HepG2 (cell line): ENCODE data around the gene HTD2. TPM values are rescaled to one million over a fixed set of nuclear protein-coding genes. Genes with fewer than 3 reads are reported as not detected.

Experiments
- ATAC-seq: fragments of 200-7000 bp; cut with Tn5 transposase; 3 replicates; pipeline ENCODE4 v1.9.1; 2020; ENCODE audit warnings: mild to moderate bottlenecking, moderate library complexity
- BruUV-seq: library from RNA; stranded (reverse); fragments of 400-500 nt; replicated peaks from 2 replicates; lab custom pipeline; 2021; lab: Mats Ljungman, UMichigan
- CTCF ChIA-PET: fragments of 300-600 bp; formaldehyde crosslinking; extraction: SDS; loops from one replicate; lab custom pipeline; 2021; ENCODE audit warnings: low total read pairs, inconsistent platforms, low intra/inter-chr PET ratio; lab: Yijun Ruan, JAX
- POLR2A ChIA-PET: fragments of 350-600 bp; sonication (Branson Sonifier 250); formaldehyde crosslinking; loops from one replicate; lab custom pipeline; 2020; ENCODE audit warnings: antibody characterized with exemption, inconsistent platforms; lab: Yijun Ruan, JAX
- DNase-seq: peaks from one replicate; pipeline ENCODE4 v3.0.0-alpha.2; 2015; ENCODE audit warnings: low spot score
- FAIRE-seq: peaks from 3 replicates; lab custom pipeline; 2011; peaks lifted over from hg19 to GRCh38; lab: Jason Lieb, UNC
- H2AFZ ChIP-seq: one replicate; pipeline ENCODE4 v1.6.1; 2011; ENCODE audit warnings: low read length, inconsistent platforms
- H3K27ac ChIP-seq: fragments of 300-600 bp; 3 replicates; pipeline ENCODE4 v1.8.0; 2011; ENCODE audit warnings: mixed run types, mild to moderate bottlenecking, mixed read lengths, low read length, inconsistent platforms; ENCODE audit not compliant: insufficient read depth; ENCODE audit errors: extremely low read length
- H3K27me3 ChIP-seq, 2 experiments: fragments of 200-600 bp in 1 of 2; 2 replicates in 1 of 2; 3 replicates in 1 of 2; pipeline versions ENCODE4 v1.6.0 to v1.8.0; 2011; ENCODE audit warnings: low read length in 2 of 2, mild to moderate bottlenecking in 2 of 2, moderate library complexity in 2 of 2, inconsistent platforms in 1 of 2; ENCODE audit not compliant: insufficient read depth in 2 of 2, control insufficient read depth in 1 of 2
- H3K36me3 ChIP-seq, 2 experiments: fragments of 200-600 bp in 1 of 2; replicated peaks in 1 of 2; 2 replicates in 1 of 2; 3 replicates in 1 of 2; pipeline versions ENCODE4 v1.5.1 to v1.8.0; 2011; ENCODE audit warnings: low read length in 2 of 2, inconsistent platforms in 1 of 2; ENCODE audit not compliant: insufficient read depth in 2 of 2, control insufficient read depth in 1 of 2
- H3K4me1 ChIP-seq: 2 replicates; pipeline ENCODE4 v1.5.1; 2012; ENCODE audit warnings: low read length, inconsistent platforms; ENCODE audit not compliant: insufficient read depth
- H3K4me2 ChIP-seq: 2 replicates; pipeline ENCODE4 v1.6.0; 2011; ENCODE audit warnings: low read depth, low read length, inconsistent platforms
- H3K4me3 ChIP-seq, 3 experiments: fragments of 200-600 bp in 1 of 3; sonication (generic), shearing (Covaris generic) in 1 of 3; replicated peaks in 1 of 3; 2 replicates each; pipeline ENCODE4 v1.5.1; 2011 to 2016; ENCODE audit warnings: low read length in 3 of 3, inconsistent platforms in 2 of 3, low read depth in 2 of 3, mild to moderate bottlenecking in 2 of 3, control low read depth in 1 of 3, mixed read lengths in 1 of 3; ENCODE audit not compliant: insufficient read depth in 1 of 3
- H3K79me2 ChIP-seq: one replicate; pipeline ENCODE4 v1.6.1; 2011; ENCODE audit warnings: low read length, inconsistent platforms; ENCODE audit not compliant: insufficient read depth
- H3K9ac ChIP-seq: 2 replicates; pipeline ENCODE4 v1.6.0; 2011; ENCODE audit warnings: mild to moderate bottlenecking, low read depth, low read length, inconsistent platforms; ENCODE audit not compliant: insufficient read depth
- H3K9me3 ChIP-seq: 2 replicates; pipeline ENCODE4 v1.5.1; 2012; ENCODE audit warnings: mild to moderate bottlenecking, low read length
- H4K20me1 ChIP-seq: 2 replicates; pipeline ENCODE4 v1.6.0; 2011; ENCODE audit warnings: inconsistent platforms, mild to moderate bottlenecking, low read length, moderate library complexity; ENCODE audit not compliant: insufficient read depth
- CREB1 ChIP-seq, 2 experiments: fragments of 450-650 bp in 1 of 2; IDR thresholded peaks; 2 replicates each; pipeline ENCODE4 v1.6.1; 2016 to 2017; ENCODE audit warnings: control low read depth in 1 of 2, mild to moderate bottlenecking in 1 of 2, missing compliant biosample characterization in 1 of 2, missing genetic modification characterization in 1 of 2
- DR1 ChIP-seq: sonication (generic); formaldehyde crosslinking; IDR thresholded peaks from 2 replicates; pipeline ENCODE4 v1.8.0; 2021; ENCODE audit warnings: mild to moderate bottlenecking, missing genetic modification reagents, inconsistent platforms
- HNF4A ChIP-seq: sonication (generic); formaldehyde crosslinking; IDR thresholded peaks from 2 replicates; pipeline ENCODE4 v1.4.0; 2020; ENCODE audit warnings: missing genetic modification reagents
- NFYB ChIP-seq: sonication (generic); formaldehyde crosslinking; IDR thresholded peaks from 2 replicates; pipeline ENCODE4 v1.4.0; 2020; ENCODE audit warnings: missing genetic modification reagents
- PRMT3 ChIP-seq: sonication (generic); formaldehyde crosslinking; IDR thresholded peaks from 2 replicates; pipeline ENCODE4 v1.8.1; 2022; ENCODE audit warnings: low read depth, mild to moderate bottlenecking, moderate library complexity, missing genetic modification reagents, borderline replicate concordance
- whole genome bisulfite sequencing: methylation state at CpG from one replicate; pipeline ENCODE4 v1.1.6; 2017; ENCODE audit warnings: low lambda C conversion rate; 5-methylcytosine and 5-hydroxymethylcytosine counted together
- in situ Hi-C: cut with HindIII; loops from 2 replicates; pipeline ENCODE4 v1.10.0; 2017; ENCODE audit warnings: low pct_unique_long_range_greater_than_20kb; ENCODE audit not compliant: extremely low pct_ligation_motif_present
- intact Hi-C: fragments of 100-400 bp; cut with micrococcal nuclease; formaldehyde crosslinking; loops from one replicate; pipeline ENCODE4 v1.10.0; 2022; ENCODE audit not compliant: unreplicated experiment
- polyA plus RNA-seq, 8 experiments: library from polyadenylated mRNA; depleted of rRNA in 3 of 8; stranded (reverse) in 7 of 8; unstranded in 1 of 8; fragments of >200 nt; fragmentation: Illumina TruSeq in 4 of 8; extraction: Trizol in 4 of 8; gene quantifications; 2 replicates each; pipeline versions ENCODE4 v1.2.1 to v1.2.3, GENCODE V29; 2011 to 2016; ENCODE audit warnings: low read depth in 4 of 8, missing spikeins in 1 of 8, mixed read lengths in 1 of 8; ENCODE audit not compliant: insufficient read depth in 1 of 8
- total RNA-seq, 5 experiments: library from RNA; depleted of rRNA; stranded (reverse); fragments of >200 nt; fragmentation: Illumina TruSeq; extraction: Trizol; gene quantifications; 2 replicates each; pipeline ENCODE4 v1.2.3, GENCODE V29; 2016; ENCODE audit warnings: low read depth in 1 of 5
- TF ChIP-seq, protein P1 (sequence below): sonication (generic); formaldehyde crosslinking; IDR thresholded peaks from 2 replicates; pipeline ENCODE4 v1.4.0; 2020; ENCODE audit warnings: mild to moderate bottlenecking, low read depth, missing genetic modification reagents
- TF ChIP-seq, protein P2 (sequence below): sonication (generic); formaldehyde crosslinking; IDR thresholded peaks from 2 replicates; pipeline ENCODE4 v1.8.1; 2022; ENCODE audit warnings: low read depth, mild to moderate bottlenecking, missing genetic modification reagents
- TF ChIP-seq, protein P3 (sequence below): sonication (generic); formaldehyde crosslinking; IDR thresholded peaks from 2 replicates; pipeline ENCODE4 v1.4.0; 2020; ENCODE audit warnings: missing genetic modification reagents

The HTD2 gene
- total and polyA plus RNA-seq, 2 of the 13 experiments (the other 11 are each of a cell fraction or from before 2014, with no cell fraction given): 8.6 to 13.7 TPM

DNA sequence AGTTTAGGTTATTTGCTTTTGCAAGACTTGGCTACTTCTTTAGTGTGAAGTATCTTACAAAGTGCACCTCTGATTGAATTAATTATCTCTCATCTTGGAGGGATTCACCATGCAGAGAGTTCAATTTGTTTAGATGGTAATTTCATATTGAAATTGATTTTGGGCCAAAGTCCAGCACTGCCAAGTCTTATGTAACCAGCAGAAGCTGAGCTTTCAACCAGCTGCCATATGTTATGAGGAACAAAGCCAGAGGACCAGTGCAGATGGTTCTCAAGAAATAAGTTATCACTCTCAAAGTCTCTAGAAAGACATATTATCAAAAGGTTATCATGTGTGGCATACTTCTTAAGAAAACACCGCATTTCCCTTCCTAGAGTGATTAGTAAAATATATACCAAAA lies 39.7 kb upstream of the HTD2 start:
- no peaks in the 10 kb centered on the region for H3K9me3 ChIP-seq
- no peaks in the 10 kb centered on the region for H3K27me3 ChIP-seq
- POLR2A ChIA-PET: interaction anchor here (1.4 kb wide), 1 partner anchor 29 kb away, joined by 5 read pairs; the partner anchor contains the start of gene ABHD6
- no peak overlapping the region for H3K4me2 ChIP-seq
- H3K79me2 ChIP-seq: no peaks in the 10 kb centered on the region
- H3K4me3 ChIP-seq: no peak overlapping the region
- no peak for ATAC-seq
- TF ChIP-seq, protein P1, sequence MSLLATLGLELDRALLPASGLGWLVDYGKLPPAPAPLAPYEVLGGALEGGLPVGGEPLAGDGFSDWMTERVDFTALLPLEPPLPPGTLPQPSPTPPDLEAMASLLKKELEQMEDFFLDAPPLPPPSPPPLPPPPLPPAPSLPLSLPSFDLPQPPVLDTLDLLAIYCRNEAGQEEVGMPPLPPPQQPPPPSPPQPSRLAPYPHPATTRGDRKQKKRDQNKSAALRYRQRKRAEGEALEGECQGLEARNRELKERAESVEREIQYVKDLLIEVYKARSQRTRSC (CRISPR knock-in tag): no peak
- no peak for TF ChIP-seq DR1
- 0 out of 2 replicates have a peak, but pooled peaks have one; percentile 13 for TF ChIP-seq HNF4A (CRISPR knock-in tag)
- TF ChIP-seq, protein P2, sequence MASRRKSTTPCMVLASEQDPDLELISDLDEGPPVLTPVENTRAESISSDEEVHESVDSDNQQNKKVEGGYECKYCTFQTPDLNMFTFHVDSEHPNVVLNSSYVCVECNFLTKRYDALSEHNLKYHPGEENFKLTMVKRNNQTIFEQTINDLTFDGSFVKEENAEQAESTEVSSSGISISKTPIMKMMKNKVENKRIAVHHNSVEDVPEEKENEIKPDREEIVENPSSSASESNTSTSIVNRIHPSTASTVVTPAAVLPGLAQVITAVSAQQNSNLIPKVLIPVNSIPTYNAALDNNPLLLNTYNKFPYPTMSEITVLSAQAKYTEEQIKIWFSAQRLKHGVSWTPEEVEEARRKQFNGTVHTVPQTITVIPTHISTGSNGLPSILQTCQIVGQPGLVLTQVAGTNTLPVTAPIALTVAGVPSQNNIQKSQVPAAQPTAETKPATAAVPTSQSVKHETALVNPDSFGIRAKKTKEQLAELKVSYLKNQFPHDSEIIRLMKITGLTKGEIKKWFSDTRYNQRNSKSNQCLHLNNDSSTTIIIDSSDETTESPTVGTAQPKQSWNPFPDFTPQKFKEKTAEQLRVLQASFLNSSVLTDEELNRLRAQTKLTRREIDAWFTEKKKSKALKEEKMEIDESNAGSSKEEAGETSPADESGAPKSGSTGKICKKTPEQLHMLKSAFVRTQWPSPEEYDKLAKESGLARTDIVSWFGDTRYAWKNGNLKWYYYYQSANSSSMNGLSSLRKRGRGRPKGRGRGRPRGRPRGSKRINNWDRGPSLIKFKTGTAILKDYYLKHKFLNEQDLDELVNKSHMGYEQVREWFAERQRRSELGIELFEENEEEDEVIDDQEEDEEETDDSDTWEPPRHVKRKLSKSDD (CRISPR knock-in tag): no peak
- no peak for TF ChIP-seq CREB1 (IDR thresholded peaks at IDR 0.05)
- TF ChIP-seq CREB1 (CRISPR knock-in tag; IDR thresholded peaks at IDR 0.05): no peak
- no peak for TF ChIP-seq NFYB (CRISPR knock-in tag)
- TF ChIP-seq PRMT3: no peak
- TF ChIP-seq, protein P3, sequence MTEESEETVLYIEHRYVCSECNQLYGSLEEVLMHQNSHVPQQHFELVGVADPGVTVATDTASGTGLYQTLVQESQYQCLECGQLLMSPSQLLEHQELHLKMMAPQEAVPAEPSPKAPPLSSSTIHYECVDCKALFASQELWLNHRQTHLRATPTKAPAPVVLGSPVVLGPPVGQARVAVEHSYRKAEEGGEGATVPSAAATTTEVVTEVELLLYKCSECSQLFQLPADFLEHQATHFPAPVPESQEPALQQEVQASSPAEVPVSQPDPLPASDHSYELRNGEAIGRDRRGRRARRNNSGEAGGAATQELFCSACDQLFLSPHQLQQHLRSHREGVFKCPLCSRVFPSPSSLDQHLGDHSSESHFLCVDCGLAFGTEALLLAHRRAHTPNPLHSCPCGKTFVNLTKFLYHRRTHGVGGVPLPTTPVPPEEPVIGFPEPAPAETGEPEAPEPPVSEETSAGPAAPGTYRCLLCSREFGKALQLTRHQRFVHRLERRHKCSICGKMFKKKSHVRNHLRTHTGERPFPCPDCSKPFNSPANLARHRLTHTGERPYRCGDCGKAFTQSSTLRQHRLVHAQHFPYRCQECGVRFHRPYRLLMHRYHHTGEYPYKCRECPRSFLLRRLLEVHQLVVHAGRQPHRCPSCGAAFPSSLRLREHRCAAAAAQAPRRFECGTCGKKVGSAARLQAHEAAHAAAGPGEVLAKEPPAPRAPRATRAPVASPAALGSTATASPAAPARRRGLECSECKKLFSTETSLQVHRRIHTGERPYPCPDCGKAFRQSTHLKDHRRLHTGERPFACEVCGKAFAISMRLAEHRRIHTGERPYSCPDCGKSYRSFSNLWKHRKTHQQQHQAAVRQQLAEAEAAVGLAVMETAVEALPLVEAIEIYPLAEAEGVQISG: no peak
- H3K36me3 ChIP-seq: peaks cover 5 to 12% of the 10 kb centered on the region in 2 experiments; a peak in 3 of 5 replicates
- WGBS: 95% methylated on average over 1 of the region's 1 CpG
- no peaks in the 10 kb centered on the region for H3K4me1 ChIP-seq
- no peak for FAIRE-seq
- H3K9ac ChIP-seq: no peak overlapping the region
- DNase-seq: no peak
- H3K27ac ChIP-seq: no peak overlapping the region
- no peaks in the 10 kb centered on the region for H4K20me1 ChIP-seq
- intact Hi-C loops: no loop called here
- CTCF ChIA-PET: no interaction called here
- no TSS peak for BruUV-seq
- no peak overlapping the region for H2AFZ ChIP-seq
- in situ Hi-C loops: no loop called here
